Mammary epithelial cell (primary cell): Measurements from ENCODE around the gene IGFN1.

ENCODE experiments used
- CTCF ChIP-seq, 2 donors: IDR thresholded peaks in 1 of 2; conservative IDR thresholded peaks in 1 of 2; 2 replicates each; pipeline ENCODE4 v1.5.1; 2011 to 2012; ENCODE audit warnings: inconsistent platforms in 2 of 2, low read length in 2 of 2, mild to moderate bottlenecking in 2 of 2, control low read depth in 1 of 2, low read depth in 1 of 2; ENCODE audit not compliant: insufficient read depth in 1 of 2; ENCODE audit errors: extremely low read depth in 1 of 2
- EZH2 ChIP-seq: IDR thresholded peaks from 2 replicates; pipeline ENCODE4 v1.6.1; 2012; ENCODE audit warnings: low read length, inconsistent platforms, borderline replicate concordance

GRCh38 chr1:201144701-201145100 is 45.9 kb upstream of the IGFN1 start:
- TF ChIP-seq CTCF (conservative IDR thresholded peaks at IDR 0.05 in 1 of 2, IDR thresholded peaks at IDR 0.05 in 1 of 2; ENCODE audit: extremely low read depth in 1 of 2, insufficient read depth in 1 of 2, low read depth in 1 of 2, low read length in 2 of 2) (no peak), EZH2 (no peak)
